NCI-H2227 treated with DMSO at 0.1 percent for 48 hours (cell line): Measurements from ENCODE around the gene OR52H1.
"Not testable (repeated sequence)": the region's sequence is repeated elsewhere in the genome, so short reads cannot be mapped to it uniquely, and the experiment has no call there.

Experiments
- DNase-seq: peaks from one replicate; lab custom pipeline; 2025; lab: John Stamatoyannopoulos, UW

OR52H1 gene

GRCh38 chr11:5548440-5548839 is at the start of gene OR52H1:
TSS of gene OR52H1 (minus strand) at chr11:5548540. CDS start at chr11:5545505, 3,035 bp downstream.
- no peak for DNase-seq

- no peak for DNase-seq
Observed at GRCh38 chr11:5597953-5598352, 49.6 kb upstream of the OR52H1 start.

GRCh38 chr11:5596607-5597201 is 48.4 kb upstream of the OR52H1 start, which contains the start of gene TRIM6:
TSS of gene TRIM6 (plus strand) at chr11:5596637. CDS start at chr11:5596898, 261 bp downstream.
- DNase-seq, result no peak

GRCh38 chr11:5593146-5593545 is 44.8 kb upstream of the OR52H1 start:
- DNase-seq, result no peak

- DNase-seq, result no peak
Observed at GRCh38 chr11:5592615-5593014, 44.3 kb upstream of the OR52H1 start.

GRCh38 chr11:5591613-5592012 is 43.3 kb upstream of the OR52H1 start:
- DNase-seq, result no peak

- not testable (repeated sequence) for DNase-seq
Observed at GRCh38 chr11:5589906-5590305, 41.6 kb upstream of the OR52H1 start.

- DNase-seq, result not testable (repeated sequence)
Observed at GRCh38 chr11:5584458-5584857, 36.1 kb upstream of the OR52H1 start.

GRCh38 chr11:5581014-5581413 is 32.7 kb upstream of the OR52H1 start:
- no peak for DNase-seq

GRCh38 chr11:5580577-5580976 is 32.2 kb upstream of the OR52H1 start, which contains the start of gene OR52B6:
TSS of gene OR52B6 (plus strand) at chr11:5580877. CDS start at chr11:5580877, 0 bp downstream.
- no peak for DNase-seq

GRCh38 chr11:5577101-5577500 is 28.8 kb upstream of the OR52H1 start:
- no peak for DNase-seq

- no peak for DNase-seq
Observed at GRCh38 chr11:5575152-5575551, 26.8 kb upstream of the OR52H1 start.

GRCh38 chr11:5574654-5575053 is 26.3 kb upstream of the OR52H1 start:
- DNase-seq, result no peak

- DNase-seq, result no peak
Observed at GRCh38 chr11:5564259-5565019, 16.1 kb upstream of the OR52H1 start.

- DNase-seq, result no peak
Observed at GRCh38 chr11:5557751-5558150, 9.4 kb upstream of the OR52H1 start.

GRCh38 chr11:5556596-5557188 is 8.4 kb upstream of the OR52H1 start:
- no peak for DNase-seq

- no peak for DNase-seq
Observed at GRCh38 chr11:5553343-5553742, 5.0 kb upstream of the OR52H1 start.

- no peak for DNase-seq
Observed at GRCh38 chr11:5550440-5551095, 2.2 kb upstream of the OR52H1 start.

GRCh38 chr11:5547982-5548381 is 358 bp downstream of the OR52H1 start:
- no peak for DNase-seq

GRCh38 chr11:5546457-5546856 is 1.9 kb downstream of the OR52H1 start:
- no peak for DNase-seq

GRCh38 chr11:5541427-5541826 is 6.9 kb downstream of the OR52H1 start:
- DNase-seq, result no peak

GRCh38 chr11:5536482-5536881 is 11.9 kb downstream of the OR52H1 start:
- no peak for DNase-seq

- DNase-seq, result no peak
Observed at GRCh38 chr11:5534046-5534445, 14.3 kb downstream of the OR52H1 start.
